Activated T-cell treated with anti-CD3 and anti-CD28 coated beads, Interleukin-2, amount 50 U/mL, for 4 hours (primary cell): ENCODE data around the gene BTBD16. TPM values are rescaled to one million over a fixed set of nuclear protein-coding genes. Genes with fewer than 3 reads are reported as not detected.

ENCODE experiments used
- ATAC-seq, 2 donors: fragments of 200-7000 bp; cut with Tn5 transposase; one replicate each; pipeline ENCODE4 v1.10.0; 2021
- DNase-seq: peaks from one replicate; pipeline ENCODE4 v3.0.0-alpha.2; 2020
- H3K27me3 Mint-ChIP-seq: one replicate; pipeline ENCODE4 v1.8.0; 2021; ENCODE audit warnings: low read depth, mixed read lengths
- H3K36me3 Mint-ChIP-seq: one replicate; pipeline ENCODE4 v1.8.0; 2022; ENCODE audit warnings: mixed read lengths; ENCODE audit not compliant: insufficient read depth
- H3K4me1 Mint-ChIP-seq: one replicate; pipeline ENCODE4 v1.8.0; 2021; ENCODE audit warnings: low read depth, mixed read lengths
- H3K4me3 Mint-ChIP-seq: one replicate; pipeline ENCODE4 v1.8.0; 2021; ENCODE audit warnings: mild to moderate bottlenecking, moderate library complexity, mixed read lengths
- H3K9me3 Mint-ChIP-seq: one replicate; pipeline ENCODE4 v1.8.0; 2021; ENCODE audit warnings: mixed read lengths
- total RNA-seq, 3 donors: library from RNA; stranded (reverse); gene quantifications; one replicate each; pipeline ENCODE4 v1.2.1, GENCODE V29; 2021

The BTBD16 gene
- total RNA-seq, 3 donors from 2014 or later = not detected

DNA sequence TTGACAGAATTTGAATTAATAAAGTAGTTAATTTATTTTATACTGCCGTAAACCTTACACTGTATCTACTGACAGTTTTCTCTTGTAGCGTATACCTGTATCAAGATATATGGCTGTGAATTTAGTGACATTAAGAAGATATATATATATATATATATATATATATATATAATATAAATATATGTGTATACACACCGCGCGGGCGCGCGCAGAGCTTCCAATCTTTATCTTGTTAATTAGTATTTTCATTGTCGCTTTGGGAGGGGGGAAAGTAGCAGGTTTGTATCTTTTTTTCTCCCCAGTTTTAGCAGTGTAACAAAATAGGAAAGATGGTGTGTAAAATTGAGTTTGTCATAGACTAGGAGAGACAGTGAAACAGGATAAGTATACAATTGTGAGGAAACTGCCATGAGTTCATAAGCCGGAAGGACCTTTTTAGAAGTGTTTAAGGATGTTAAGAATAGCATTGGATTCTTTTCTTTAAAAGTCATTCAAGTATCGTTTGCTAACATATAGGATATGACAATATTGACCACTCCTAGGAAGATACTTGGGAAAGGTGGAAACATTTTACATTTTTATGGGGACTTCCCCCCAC, 105.4 kb downstream of the BTBD16 start:
- DNase-seq = no peak
- Mint-ChIP-seq H3K27me3 (peaks cover 9% of the 10 kb centered on the region), H3K4me1 (peaks cover 51% of the 10 kb centered on the region), H3K4me3 (peak overlapping the region; percentile 16), H3K36me3 (peaks cover 20% of the 10 kb centered on the region), H3K9me3 (peaks cover 4% of the 10 kb centered on the region)
- no peak for ATAC-seq

DNA sequence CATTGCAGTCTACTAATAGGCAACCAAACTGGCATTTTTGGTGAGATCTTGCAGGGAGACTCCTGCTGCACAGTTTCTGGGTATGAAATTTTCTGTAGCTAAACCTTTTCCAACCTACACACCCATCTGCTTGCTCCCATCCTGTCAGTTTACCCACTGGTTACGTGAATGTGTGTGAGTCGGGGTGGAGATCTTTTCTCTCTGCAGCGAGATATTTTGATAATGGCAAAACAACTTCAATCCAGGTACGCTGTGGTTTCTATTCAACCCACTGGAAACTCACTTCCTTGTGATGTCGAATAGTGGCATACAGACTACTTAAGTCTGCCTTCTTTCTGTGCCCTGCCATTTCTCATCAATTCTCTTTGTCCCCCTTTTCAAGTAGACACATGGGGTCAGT, 107.9 kb downstream of the BTBD16 start:
- Mint-ChIP-seq H3K36me3 (peaks cover 27% of the 10 kb centered on the region), H3K9me3 (peaks cover 4% of the 10 kb centered on the region), H3K4me3 (peak overlapping the region; percentile 16), H3K4me1 (peaks cover 61% of the 10 kb centered on the region), H3K27me3 (no peaks in the 10 kb centered on the region)
- ATAC-seq = no peak
- no peak for DNase-seq

DNA sequence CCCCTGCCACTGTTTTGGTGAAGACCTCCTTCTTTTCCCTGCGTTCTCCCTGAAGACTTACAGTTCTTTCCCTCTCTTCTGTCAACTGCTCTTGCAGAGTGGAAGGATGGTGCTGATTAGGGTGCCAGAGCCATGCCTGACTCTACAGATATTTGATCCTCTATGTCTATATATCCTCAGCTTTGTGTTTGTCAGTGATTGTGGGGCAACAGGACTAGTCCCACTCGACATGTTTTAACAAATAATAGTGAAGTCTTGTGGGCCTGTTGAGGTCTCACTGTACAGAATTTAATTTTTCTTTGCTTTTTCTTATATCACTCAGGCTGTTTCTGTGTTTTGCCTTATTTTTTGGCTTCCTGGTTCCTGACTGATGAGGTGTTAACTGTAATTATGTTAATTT, 108.4 kb downstream of the BTBD16 start:
- ATAC-seq (no peak), DNase-seq (no peak)
- Mint-ChIP-seq H3K36me3 (peaks cover 27% of the 10 kb centered on the region), H3K4me1 (peaks cover 58% of the 10 kb centered on the region), H3K27me3 (no peaks in the 10 kb centered on the region), H3K4me3 (no peak overlapping the region), H3K9me3 (peaks cover 4% of the 10 kb centered on the region)

GRCh38 chr10:122380703-122381102, 109.6 kb downstream of the BTBD16 start:
- no peak overlapping the region for H3K4me3 Mint-ChIP-seq
- H3K27me3 Mint-ChIP-seq = no peaks in the 10 kb centered on the region
- peaks cover 56% of the 10 kb centered on the region for H3K4me1 Mint-ChIP-seq
- DNase-seq (no peak), ATAC-seq (no peak)
- peaks cover 4% of the 10 kb centered on the region for H3K9me3 Mint-ChIP-seq
- peaks cover 27% of the 10 kb centered on the region for H3K36me3 Mint-ChIP-seq

GRCh38 chr10:122381680-122382079, 110.6 kb downstream of the BTBD16 start:
- peaks cover 27% of the 10 kb centered on the region for H3K36me3 Mint-ChIP-seq

GRCh38 chr10:122386514-122386913, 115.4 kb downstream of the BTBD16 start:
- Mint-ChIP-seq H3K36me3 (peaks cover 27% of the 10 kb centered on the region), H3K4me1 (peaks cover 59% of the 10 kb centered on the region), H3K4me3 (no peak overlapping the region), H3K9me3 (no peaks in the 10 kb centered on the region), H3K27me3 (no peaks in the 10 kb centered on the region)
- DNase-seq (no peak), ATAC-seq (no peak)

More at GRCh38 chr10:122381680-122382079, 110.6 kb downstream of the BTBD16 start:
- Mint-ChIP-seq H3K4me1 (peaks cover 60% of the 10 kb centered on the region), H3K27me3 (no peaks in the 10 kb centered on the region), H3K4me3 (no peak overlapping the region), H3K9me3 (peaks cover 4% of the 10 kb centered on the region)
- no peak for ATAC-seq
- no peak for DNase-seq

GRCh38 chr10:122387572-122387971, 116.5 kb downstream of the BTBD16 start:
- DNase-seq = no peak
- peaks cover 56% of the 10 kb centered on the region for H3K4me1 Mint-ChIP-seq
- ATAC-seq = no peak
- H3K27me3 Mint-ChIP-seq = no peaks in the 10 kb centered on the region
- peaks cover 25% of the 10 kb centered on the region for H3K36me3 Mint-ChIP-seq
- H3K9me3 Mint-ChIP-seq = no peaks in the 10 kb centered on the region
- H3K4me3 Mint-ChIP-seq = no peak overlapping the region

Other genes with a start within 250 kb of the BTBD16 start
- gene PLEKHA1, start 103.4 kb downstream of the BTBD16 start, total RNA-seq = 10 to 100 TPM; 11.0 to 14.0 (median 12.5) TPM
- gene ARMS2, start 183.4 kb downstream of the BTBD16 start, total RNA-seq = not detected
- under 1 TPM; 0.13 to 0.41 (median 0.26) TPM for gene HTRA1, start 190.3 kb downstream of the BTBD16 start, total RNA-seq